GM21515 (cell line): ENCODE results near the gene ZNF48.

Experiments used
- ATAC-seq: cut with Tn5 transposase; IDR thresholded peaks from one replicate; pipeline ENCODE4 v1.9.1; 2021; ENCODE audit not compliant: unreplicated experiment

The ZNF48 gene

DNA sequence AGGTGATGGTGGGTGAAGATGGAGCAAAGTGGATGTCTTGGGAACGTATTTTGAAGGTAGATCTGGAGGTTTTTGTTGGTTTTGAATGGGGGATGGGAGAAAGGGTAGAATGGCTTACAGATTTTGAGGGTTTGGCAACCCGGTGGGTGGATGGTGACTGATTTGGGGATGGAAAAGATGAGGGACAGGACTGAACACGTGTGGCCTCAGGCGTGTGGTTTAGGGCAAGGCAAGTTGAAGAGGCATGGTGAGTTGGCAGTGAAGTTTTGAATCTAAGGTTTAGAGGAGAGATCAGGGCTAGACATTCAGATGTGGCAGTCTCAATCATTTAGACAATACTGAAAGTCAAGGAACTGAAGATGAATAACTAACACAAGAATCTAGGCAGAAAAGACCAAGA lies 39.6 kb downstream of the ZNF48 start:
- ATAC-seq, result no peak

DNA sequence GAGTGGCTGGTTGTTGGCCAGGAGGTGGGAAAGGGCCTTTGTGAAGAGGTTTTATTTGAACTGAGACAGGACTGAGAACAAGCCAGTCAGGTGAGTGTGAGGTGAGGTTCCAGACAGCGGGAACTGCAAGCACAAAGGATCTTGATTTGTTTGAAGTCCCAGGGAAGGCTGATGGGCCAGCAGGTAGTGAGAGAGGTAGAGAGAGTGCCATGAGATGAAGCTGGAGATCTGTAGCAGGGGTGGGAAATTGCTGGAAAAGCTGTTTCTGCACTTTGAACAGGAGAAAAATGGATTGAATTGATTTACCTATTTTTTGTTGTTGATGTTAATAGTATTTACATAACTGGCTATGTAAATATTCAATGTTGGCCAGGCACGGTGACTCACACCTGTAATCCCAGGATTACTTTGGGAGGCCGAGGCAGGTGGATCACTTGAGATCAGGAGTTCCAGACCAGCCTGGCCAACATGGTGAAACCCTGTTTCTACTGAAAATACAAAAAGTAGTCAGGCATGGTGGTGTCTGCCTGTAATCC lies 42.4 kb downstream of the ZNF48 start:
- no peak for ATAC-seq

DNA sequence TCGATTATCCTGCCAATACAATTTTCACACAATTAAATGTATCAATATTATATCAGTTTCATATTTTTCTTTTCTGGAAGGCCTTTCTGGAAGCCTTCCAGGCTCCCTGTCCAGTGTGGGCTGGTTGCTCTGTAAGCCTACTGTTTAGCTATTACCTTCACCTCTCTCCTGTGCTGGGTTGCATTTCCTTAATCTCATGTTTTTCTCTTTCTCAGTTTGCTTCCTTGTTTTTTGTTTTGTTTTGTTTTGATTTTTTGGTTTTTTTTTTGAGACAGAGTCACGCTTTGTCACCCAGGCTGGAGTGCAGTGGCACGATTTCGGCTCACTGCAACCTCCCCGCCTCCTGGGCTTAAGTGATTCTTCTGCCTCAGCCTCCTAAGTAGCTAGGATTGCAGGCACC lies 43.6 kb downstream of the ZNF48 start:
- ATAC-seq, result no peak

DNA sequence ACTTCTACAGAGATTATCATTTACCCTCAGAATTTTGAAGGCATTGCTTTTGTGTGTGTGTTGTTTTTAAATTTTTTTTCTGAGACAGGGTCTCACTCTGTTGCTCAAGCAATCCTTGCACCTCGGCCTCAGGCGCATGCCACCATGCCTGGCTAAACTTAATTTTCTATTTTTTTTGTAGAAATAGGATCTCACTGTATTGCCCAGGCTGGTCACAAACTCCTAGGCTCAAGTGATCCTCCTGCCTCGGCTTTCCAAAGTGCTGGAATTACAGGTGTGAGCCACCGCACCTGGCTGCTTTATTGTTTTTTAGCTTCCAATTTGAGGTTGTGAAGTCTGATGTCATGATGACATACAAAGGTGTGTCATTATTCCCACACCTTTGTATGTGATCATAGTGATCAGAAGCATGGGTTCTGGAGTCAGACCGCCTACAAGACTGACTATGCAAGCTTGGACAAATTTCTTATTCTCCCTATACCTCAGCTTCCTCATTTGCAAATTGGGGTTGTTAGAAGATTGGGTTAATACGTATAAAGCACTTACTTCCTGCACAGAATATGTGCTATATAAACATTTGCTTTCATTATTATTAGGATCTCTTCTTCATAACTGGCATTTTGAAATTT lies 44.6 kb downstream of the ZNF48 start:
- ATAC-seq, result no peak

DNA sequence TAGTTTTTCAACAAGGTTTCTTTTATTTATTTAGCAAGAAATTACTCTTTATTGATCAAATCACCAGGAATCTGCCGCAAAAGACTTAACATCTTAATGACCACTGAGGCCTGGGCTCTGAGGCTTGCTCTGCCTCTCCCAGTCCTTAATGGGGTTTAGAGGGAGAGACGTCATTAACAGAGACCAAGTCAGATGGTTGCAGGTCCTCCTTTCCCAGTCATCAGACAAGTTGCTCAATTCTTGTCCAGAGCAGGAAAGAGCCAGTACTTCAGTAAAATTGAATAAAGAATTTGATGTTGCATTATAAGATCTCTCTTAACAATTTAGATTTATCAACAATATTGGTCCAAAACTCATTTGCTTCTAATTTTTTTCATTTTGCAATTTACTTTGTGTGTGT lies 48.4 kb downstream of the ZNF48 start:
- ATAC-seq, result no peak

DNA sequence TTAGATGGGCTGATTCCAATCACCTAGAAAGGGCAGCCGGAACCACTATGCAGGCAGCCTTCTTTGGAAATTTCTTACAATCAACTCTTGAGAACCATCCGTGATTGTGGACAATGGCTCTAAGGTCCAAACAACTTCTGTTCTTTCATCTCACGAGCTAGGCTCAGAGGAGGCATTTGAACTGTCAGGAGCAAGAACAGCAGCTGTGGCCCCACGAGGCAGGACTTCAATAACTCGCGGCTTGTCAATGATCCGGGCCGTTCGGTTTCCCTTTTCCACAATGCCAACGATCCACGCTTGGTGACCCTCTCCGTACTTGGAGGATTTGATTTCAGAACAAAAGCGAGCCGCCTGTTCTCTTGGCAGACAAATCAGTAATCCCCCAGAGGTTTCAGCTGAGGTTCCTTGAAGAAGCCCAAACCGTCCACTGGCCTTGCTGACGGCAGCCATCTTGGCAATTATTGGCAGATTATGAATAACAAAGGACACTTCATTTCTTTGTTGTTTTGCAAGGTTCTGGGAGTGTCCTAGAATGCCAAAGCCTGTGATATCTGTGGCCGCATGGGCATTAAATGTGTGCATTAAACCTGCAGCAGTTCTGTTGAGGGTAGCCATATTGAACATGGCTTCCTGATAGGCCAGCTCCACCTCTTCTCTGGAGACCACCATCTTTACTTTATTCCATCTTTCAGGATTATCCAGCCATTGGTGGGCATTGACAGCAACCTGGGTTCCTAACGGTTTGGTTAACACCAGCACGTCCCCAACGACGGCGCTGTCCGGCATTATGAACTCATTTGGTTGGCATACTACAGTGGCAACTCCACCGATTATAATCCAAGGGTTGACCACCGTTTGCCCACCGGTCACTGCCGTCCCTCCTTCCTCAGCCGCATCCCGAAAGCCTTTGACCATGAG lies 49.3 kb downstream of the ZNF48 start:
- no peak for ATAC-seq

DNA sequence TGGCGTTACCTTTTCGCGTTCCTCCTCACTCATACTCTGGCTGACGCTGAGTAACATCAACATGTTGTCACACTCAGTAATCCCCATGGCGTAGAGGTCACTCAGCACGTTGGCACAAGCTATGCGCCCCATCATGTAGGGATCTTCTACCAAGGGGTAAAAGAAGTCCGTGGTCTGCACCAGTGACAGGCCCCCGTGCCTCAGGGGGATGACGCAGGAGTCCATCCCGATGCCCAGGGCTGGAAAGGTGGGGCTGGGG lies 49.9 kb downstream of the ZNF48 start:
- peak; percentile 11 for ATAC-seq

DNA sequence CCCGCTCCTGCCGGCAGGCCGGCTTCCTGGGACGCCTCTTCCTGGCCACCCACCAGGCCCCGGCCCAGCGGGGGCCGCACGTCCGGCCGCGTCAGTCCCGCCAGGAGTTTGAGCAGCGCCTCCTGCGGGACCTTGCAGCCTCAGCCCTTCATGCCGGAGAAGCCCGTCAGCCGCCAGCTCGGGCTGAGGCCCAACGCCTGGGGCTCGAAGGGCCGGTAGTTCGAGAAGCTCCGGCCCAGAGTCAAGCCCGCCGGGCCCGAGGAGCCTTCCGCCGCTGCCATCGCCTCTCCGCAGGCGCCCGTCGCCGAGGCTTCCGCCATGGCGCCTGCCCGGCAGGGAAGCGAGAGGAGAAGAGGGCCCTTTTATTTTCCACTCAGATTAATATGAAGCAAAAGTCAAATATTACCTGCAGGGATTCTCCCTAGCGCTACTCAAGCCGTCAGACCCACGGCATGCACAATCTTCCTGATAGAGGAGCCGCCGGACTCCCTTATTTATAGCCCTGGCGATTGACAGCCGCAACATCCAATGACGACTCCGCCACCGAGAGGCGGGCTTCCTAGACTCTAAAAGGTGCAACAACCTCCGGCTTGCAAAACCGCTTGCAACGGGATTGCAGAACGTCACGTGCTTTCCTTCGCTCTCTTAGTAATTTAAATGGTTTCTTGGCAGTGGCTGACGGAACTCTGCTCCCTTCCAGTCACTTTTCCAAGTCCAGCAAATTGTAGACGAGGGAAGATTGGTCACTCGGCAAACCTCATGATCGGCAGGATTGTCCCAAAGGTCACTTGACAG lies 50.4 kb downstream of the ZNF48 start, which contains the start of gene SEPHS2:
TSS of gene SEPHS2 (minus strand) at position 467 of the 795 bp plus-strand sequence. CDS start at position 320, 147 bp downstream.
- ATAC-seq, result peak; percentile 71

DNA sequence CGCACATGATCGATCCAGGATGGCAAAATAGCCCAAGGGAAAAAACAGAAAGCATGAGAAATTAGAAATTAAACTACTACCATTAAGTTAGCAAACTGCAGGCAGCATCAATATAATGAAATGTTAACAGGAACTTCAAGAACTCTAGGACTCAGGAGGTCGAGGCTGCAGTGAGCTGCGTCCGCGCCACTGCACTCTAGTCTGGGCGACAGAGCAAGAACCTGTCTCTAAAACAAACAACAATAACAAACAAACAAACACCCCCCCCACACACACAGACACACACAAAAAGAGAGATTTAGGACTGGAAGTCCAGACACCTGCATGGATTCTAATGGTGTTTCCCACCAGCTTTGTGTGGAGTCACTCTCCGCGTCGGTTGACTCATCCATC lies 51.0 kb downstream of the ZNF48 start:
- ATAC-seq, result no peak

DNA sequence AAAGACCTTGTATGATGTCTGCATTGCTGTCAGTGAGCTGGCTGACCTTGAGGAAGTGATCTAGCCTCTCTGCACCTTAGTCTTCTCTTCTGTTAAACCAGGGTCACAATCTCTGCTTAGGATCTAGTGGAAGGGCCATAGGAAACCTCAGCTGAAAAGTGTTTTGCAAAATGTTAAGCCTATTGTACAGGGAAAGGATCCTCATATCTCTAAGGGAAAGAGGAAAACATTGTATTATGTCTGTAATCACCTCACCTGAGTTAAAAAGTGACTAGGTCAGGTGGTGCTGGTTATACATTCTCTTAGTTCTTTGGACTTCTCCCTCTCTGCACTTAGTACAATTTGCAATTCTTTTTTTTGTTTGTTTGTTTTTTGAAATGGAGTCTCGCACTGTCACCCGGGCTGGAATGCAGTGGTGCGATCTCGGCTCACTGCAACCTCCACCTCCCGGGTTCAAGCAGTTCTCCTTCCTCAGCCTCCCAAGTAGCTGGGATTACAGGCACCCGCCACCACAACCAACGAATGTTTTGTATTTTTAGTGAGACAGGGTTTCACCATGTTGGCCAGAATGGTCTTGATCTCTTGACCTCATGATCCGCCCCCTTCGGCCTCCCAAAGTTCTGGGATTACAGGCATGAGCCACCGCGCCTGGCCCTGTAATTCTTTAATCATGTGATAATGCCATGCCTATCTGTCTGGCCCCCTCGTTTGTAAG lies 52.4 kb downstream of the ZNF48 start:
- no peak for ATAC-seq

DNA sequence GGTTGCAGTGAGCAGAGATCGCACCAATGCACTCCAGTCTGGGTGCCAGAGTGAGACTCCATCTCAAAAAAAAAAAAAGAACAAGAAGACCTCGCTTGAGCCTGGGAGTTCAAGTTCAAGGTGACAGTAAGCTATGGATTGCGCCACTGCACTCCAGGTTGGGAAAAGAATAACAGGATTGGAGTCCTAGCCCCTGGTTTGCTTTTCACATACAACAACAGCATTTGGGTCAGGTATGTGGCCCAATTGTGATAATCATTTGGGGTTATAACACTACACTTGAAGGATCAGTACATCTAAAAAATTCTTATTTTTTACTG lies 53.9 kb downstream of the ZNF48 start:
- ATAC-seq, result no peak
